OCI-LY3 (cell line): Measurements from ENCODE around the gene ANKRD31.

Source experiments
- CTCF ChIP-seq: fragments of 200-600, 300-600 bp; sonication (generic); IDR thresholded peaks from 2 replicates; pipeline ENCODE4 v1.5.1; 2014; ENCODE audit warnings: antibody characterized with exemption, low read length, low read depth
- EZH2phosphoT487 ChIP-seq: fragments of 200-600 bp; shearing (Covaris generic); IDR thresholded peaks from 2 replicates; pipeline ENCODE4 v1.6.1; 2018; ENCODE audit warnings: antibody characterized with exemption, mixed run types, low read depth

GRCh38 chr5:75277463-75277862, 40.8 kb upstream of the ANKRD31 start:
- TF ChIP-seq CTCF: no peak
- TF ChIP-seq EZH2phosphoT487: no peak
